GM12878 (cell line): ENCODE measurements around the gene DNAH3. TPM values are rescaled to one million over a fixed set of nuclear protein-coding genes. Genes with fewer than 3 reads are reported as not detected.

Experiments
- ATAC-seq: fragments of 200-7000 bp; cut with Tn5 transposase; 3 replicates; pipeline ENCODE4 v1.9.1; 2020; ENCODE audit warnings: mild to moderate bottlenecking, moderate library complexity
- BruUV-seq: library from RNA; stranded (reverse); fragments of 400-500 nt; replicated peaks from 2 replicates; lab custom pipeline; 2021; lab: Mats Ljungman, UMichigan
- CTCF ChIA-PET: fragments of 300-600 bp; sonication (Branson Sonifier 250); formaldehyde crosslinking; extraction: SDS; loops from one replicate; lab custom pipeline; 2021; ENCODE audit warnings: inconsistent platforms; lab: Yijun Ruan, JAX
- POLR2A ChIA-PET: fragments of 350-600 bp; formaldehyde crosslinking; extraction: SDS; loops from one replicate; lab custom pipeline; 2021; ENCODE audit warnings: inconsistent platforms; lab: Charles Lee
- RAD21 ChIA-PET: fragments of 300-600 bp; sonication (Branson Sonifier 250); formaldehyde crosslinking; loops from one replicate; lab custom pipeline; 2023; ENCODE audit warnings: antibody characterized with exemption; ENCODE audit not compliant: unreplicated experiment; lab: Charles Lee
- SMC1A ChIA-PET: fragments of 300-600 bp; sonication (Branson Sonifier 250); formaldehyde crosslinking; loops from one replicate; lab custom pipeline; 2023; ENCODE audit not compliant: unreplicated experiment, uncharacterized antibody; lab: Charles Lee
- DNase-seq: peaks from one replicate; pipeline ENCODE4 v3.0.0-alpha.2; 2011; ENCODE audit warnings: low read depth, low spot score
- FAIRE-seq: peaks from 3 replicates; lab custom pipeline; 2011; peaks lifted over from hg19 to GRCh38; lab: Jason Lieb, UNC
- H2AFZ ChIP-seq: 2 replicates; pipeline ENCODE4 v1.6.0; 2011; ENCODE audit warnings: low read depth, low read length, control low read depth; ENCODE audit not compliant: control insufficient read depth
- H3K27ac ChIP-seq: 2 replicates; pipeline ENCODE4 v1.5.1; 2011; ENCODE audit warnings: control low read depth; ENCODE audit not compliant: control insufficient read depth, insufficient read depth
- H3K27me3 ChIP-seq, 2 experiments: replicated peaks in 1 of 2; 2 replicates each; pipeline versions ENCODE4 v1.6.0 to v1.6.1; 2011; ENCODE audit warnings: low read length in 1 of 2; ENCODE audit not compliant: control insufficient read depth in 2 of 2, insufficient read depth in 2 of 2
- H3K36me3 ChIP-seq, 2 experiments: 2 replicates each; pipeline ENCODE4 v1.5.1; 2011; ENCODE audit warnings: low read length in 1 of 2; ENCODE audit not compliant: control insufficient read depth in 2 of 2, insufficient read depth in 2 of 2
- H3K4me1 ChIP-seq: 2 replicates; pipeline ENCODE4 v1.6.1; 2011; ENCODE audit warnings: mild to moderate bottlenecking, low read length, moderate library complexity, mixed read lengths; ENCODE audit not compliant: control insufficient read depth, insufficient read depth
- H3K4me2 ChIP-seq: 2 replicates; pipeline ENCODE4 v1.6.0; 2011; ENCODE audit warnings: control low read depth; ENCODE audit not compliant: control insufficient read depth, insufficient read depth
- H3K4me3 ChIP-seq: fragments of 200-600 bp; sonication (generic); 2 replicates; pipeline ENCODE4 v1.5.1; 2016
- H3K79me2 ChIP-seq: 2 replicates; pipeline ENCODE4 v1.6.0; 2011; ENCODE audit warnings: low read length; ENCODE audit not compliant: control insufficient read depth, insufficient read depth
- H3K9ac ChIP-seq: 2 replicates; pipeline ENCODE4 v1.8.0; 2011; ENCODE audit warnings: low read length, control low read depth, mixed read lengths; ENCODE audit not compliant: control insufficient read depth, insufficient read depth
- H3K9me3 ChIP-seq: replicated peaks from 3 replicates; pipeline ENCODE4 v1.5.1; 2011; ENCODE audit warnings: mild to moderate bottlenecking, low read length; ENCODE audit not compliant: control insufficient read depth, insufficient read depth
- H4K20me1 ChIP-seq: 2 replicates; pipeline ENCODE4 v1.6.0; 2011; ENCODE audit not compliant: control insufficient read depth, insufficient read depth
- ATF7 ChIP-seq: fragments of 450-650 bp; IDR thresholded peaks from 2 replicates; pipeline ENCODE4 v1.6.1; 2016; ENCODE audit warnings: low read depth, mild to moderate bottlenecking
- BCL11A ChIP-seq: IDR thresholded peaks from 2 replicates; pipeline ENCODE4 v1.6.1; 2011; ENCODE audit warnings: low read depth, low read length
- NFYB ChIP-seq: IDR thresholded peaks from 2 replicates; pipeline ENCODE4 v1.6.1; 2011; ENCODE audit warnings: low read depth, mild to moderate bottlenecking, low read length, improper control_type of control experiment, moderate library complexity; ENCODE audit not compliant: insufficient read depth
- RFX5 ChIP-seq: IDR thresholded peaks from 2 replicates; pipeline ENCODE4 v1.6.1; 2011; ENCODE audit warnings: low read depth, low read length, improper control_type of control experiment
- TARDBP ChIP-seq: IDR thresholded peaks from 2 replicates; pipeline ENCODE4 v1.6.1; 2016; ENCODE audit warnings: borderline replicate concordance
- WGBS: methylation state at CpG from one replicate; pipeline ENCODE4 v1.1.6; 2016; ENCODE audit warnings: low lambda C conversion rate; ENCODE audit not compliant: insufficient replicate concordance, insufficient coverage; ENCODE audit errors: missing lambda C conversion rate; 5-methylcytosine and 5-hydroxymethylcytosine counted together
- in situ Hi-C: fragments of 300-500 bp; cut with MboI; formaldehyde crosslinking; loops from 9 replicates; pipeline ENCODE4 v1.14.3; 2018; ENCODE audit warnings: mixed read lengths
- intact Hi-C: fragments of 100-400 bp; cut with micrococcal nuclease; formaldehyde crosslinking; loops from one replicate; pipeline ENCODE4 v1.14.2; 2022; ENCODE audit not compliant: unreplicated experiment
- polyA plus RNA-seq, 11 experiments: library from polyadenylated mRNA; depleted of rRNA in 4 of 11; unstranded in 6 of 11; stranded (reverse) in 5 of 11; fragments of >200 nt; fragmentation: Nextera tagmentation in 4 of 11; fragmentation: Illumina TruSeq in 1 of 11; extraction: Ambion mirVana in 4 of 11; extraction: Trizol in 1 of 11; gene quantifications; 1 replicate in 1 of 11; 2 replicates in 10 of 11; pipeline versions ENCODE4 v1.2.1 to v1.2.3, GENCODE V29; 2011 to 2016; ENCODE audit warnings: inconsistent platforms in 2 of 11, missing spikeins in 2 of 11, low read depth in 1 of 11
- total RNA-seq, 4 experiments: library from RNA; depleted of rRNA in 3 of 4; stranded (reverse); fragments of >200 nt in 3 of 4; fragmentation: Illumina TruSeq in 1 of 4; extraction: Trizol in 1 of 4; gene quantifications; 2 replicates each; pipeline versions ENCODE4 v1.2.1 to v1.2.3, GENCODE V29; 2013 to 2021

DNAH3 gene
- total and polyA plus RNA-seq, 10 of the 15 experiments (the other 5 are each of a cell fraction or from before 2014, with no cell fraction given), result under 0.01 to 0.04 (median 0.04) TPM; not detected in 5

GRCh38 chr16:20903116-20903898 is 247.3 kb downstream of the DNAH3 start:
- ChIA-PET RAD21 (interaction anchor here (0.6 to 2.8 kb wide), 8 partner anchors 24 to 1972 kb away, joined by 3 to 12 read pairs (median 6); no protein-coding TSS in a partner anchor), POLR2A (interaction anchor here (0.5 to 2.3 kb wide), 6 partner anchors 13 to 83 kb away, joined by 3 to 12 read pairs (median 3); no protein-coding TSS in a partner anchor), CTCF (interaction anchor here (0.9 to 3.7 kb wide), 7 partner anchors 8 to 55 kb away, joined by 3 to 18 read pairs (median 5); no protein-coding TSS in a partner anchor), SMC1A (interaction anchor here (0.6 to 4.6 kb wide), 12 partner anchors 8 to 1432 kb away, joined by 3 to 34 read pairs (median 6); no protein-coding TSS in a partner anchor)
- Histone ChIP-seq H3K4me3 (peak overlapping the region; percentile 31; the same call in 1 of the 2 replicates), H2AFZ (no peak overlapping the region), H3K4me1 (peaks cover 22% of the 10 kb centered on the region), H3K79me2 (peaks cover 25% of the 10 kb centered on the region), H4K20me1 (no peaks in the 10 kb centered on the region), H3K9ac (no peak overlapping the region), H3K4me2 (peak overlapping the region; percentile 82), H3K36me3 (no peaks in the 10 kb centered on the region; a peak in 1 of 4 replicates), H3K27me3 (no peaks in the 10 kb centered on the region), H3K27ac (no peak overlapping the region), H3K9me3 (no peaks in the 10 kb centered on the region)
- FAIRE-seq (no peak), DNase-seq (no peak), ATAC-seq (no peak)
- intact Hi-C loops, result no loop called here
- no peak for TF ChIP-seq RFX5
- TF ChIP-seq TARDBP, result no peak
- TF ChIP-seq BCL11A, result no peak
- TF ChIP-seq NFYB, result no peak
- TF ChIP-seq ATF7, result no peak
- in situ Hi-C loops, result no loop called here
- no TSS peak for BruUV-seq
- WGBS, result 78% methylated on average over 5 of the region's 5 CpGs
